ENCODE data around the gene EFCAB8.
"Not testable (repeated sequence)": the region's sequence is repeated elsewhere in the genome, so short reads cannot be mapped to it uniquely, and the experiment has no call there.

Gene EFCAB8

DNA sequence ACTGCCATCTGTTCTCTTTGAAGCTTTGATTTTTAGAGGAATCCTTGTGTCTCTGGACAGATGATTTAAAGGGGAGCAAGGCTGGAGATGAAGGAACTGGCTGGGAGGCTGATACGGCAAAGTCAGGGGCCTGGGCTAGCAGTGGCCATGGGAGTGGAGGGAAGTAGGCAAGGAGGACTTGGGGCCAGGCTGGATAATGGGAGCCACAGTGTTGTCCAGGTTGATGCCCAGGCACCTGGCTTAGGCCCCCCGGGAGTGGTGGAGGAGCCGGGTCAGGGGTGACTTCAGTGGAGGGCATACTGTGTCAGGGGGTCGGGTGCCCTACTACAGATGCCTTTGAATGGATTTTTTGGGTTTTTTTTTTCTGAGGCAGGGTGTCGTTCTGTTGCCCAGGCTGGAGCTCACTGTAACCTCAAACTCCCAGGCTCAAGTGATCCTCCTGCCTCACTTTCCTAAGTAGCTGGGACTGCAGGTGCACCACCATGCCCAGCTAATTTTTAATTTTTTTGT is 45.0 kb downstream of the EFCAB8 start:
- TF ChIP-seq, protein P1, sequence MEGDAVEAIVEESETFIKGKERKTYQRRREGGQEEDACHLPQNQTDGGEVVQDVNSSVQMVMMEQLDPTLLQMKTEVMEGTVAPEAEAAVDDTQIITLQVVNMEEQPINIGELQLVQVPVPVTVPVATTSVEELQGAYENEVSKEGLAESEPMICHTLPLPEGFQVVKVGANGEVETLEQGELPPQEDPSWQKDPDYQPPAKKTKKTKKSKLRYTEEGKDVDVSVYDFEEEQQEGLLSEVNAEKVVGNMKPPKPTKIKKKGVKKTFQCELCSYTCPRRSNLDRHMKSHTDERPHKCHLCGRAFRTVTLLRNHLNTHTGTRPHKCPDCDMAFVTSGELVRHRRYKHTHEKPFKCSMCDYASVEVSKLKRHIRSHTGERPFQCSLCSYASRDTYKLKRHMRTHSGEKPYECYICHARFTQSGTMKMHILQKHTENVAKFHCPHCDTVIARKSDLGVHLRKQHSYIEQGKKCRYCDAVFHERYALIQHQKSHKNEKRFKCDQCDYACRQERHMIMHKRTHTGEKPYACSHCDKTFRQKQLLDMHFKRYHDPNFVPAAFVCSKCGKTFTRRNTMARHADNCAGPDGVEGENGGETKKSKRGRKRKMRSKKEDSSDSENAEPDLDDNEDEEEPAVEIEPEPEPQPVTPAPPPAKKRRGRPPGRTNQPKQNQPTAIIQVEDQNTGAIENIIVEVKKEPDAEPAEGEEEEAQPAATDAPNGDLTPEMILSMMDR (conservative IDR thresholded peaks at IDR 0.05; ENCODE audit: low read length): no peak
- H3K4me3 ChIP-seq (ENCODE audit: low read length): no peak overlapping the region
- DNase-seq (ENCODE audit: low read depth): no peak

- not testable (repeated sequence) for H3K4me3 ChIP-seq (ENCODE audit: low read length); DNase-seq (ENCODE audit: low read depth)
These were observed 46.0 kb downstream of the EFCAB8 start for GRCh38 chr20:32904678-32905077.

DNA sequence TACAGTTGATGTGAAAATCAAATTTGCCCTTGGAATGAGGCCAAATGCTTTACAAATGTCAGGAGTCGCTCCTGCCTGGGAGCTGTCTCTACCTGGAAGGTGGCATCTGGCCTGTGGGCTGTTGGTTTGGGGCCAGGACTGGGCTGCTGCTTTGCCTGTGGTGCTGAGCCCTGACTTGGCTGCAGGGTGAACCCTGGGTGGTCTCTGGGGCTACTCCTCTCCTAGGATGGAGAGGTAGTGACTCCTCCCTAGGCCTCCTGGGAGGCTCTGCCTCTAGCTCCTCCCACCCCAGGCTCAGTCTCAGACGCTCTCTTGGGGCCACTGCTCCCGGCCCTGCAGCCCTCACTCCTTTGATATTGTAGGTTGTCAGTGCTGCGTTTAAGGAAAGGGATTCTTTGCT is 47.5 kb downstream of the EFCAB8 start:
- TF ChIP-seq, protein P1 (conservative IDR thresholded peaks at IDR 0.05; ENCODE audit: low read length): no peak
- H3K4me3 ChIP-seq (ENCODE audit: low read length): no peak overlapping the region
- no peak for DNase-seq (ENCODE audit: low read depth)

- DNase-seq (ENCODE audit: low read depth): no peak
- H3K4me3 ChIP-seq (ENCODE audit: low read length): no peak overlapping the region
- TF ChIP-seq, protein P1 (conservative IDR thresholded peaks at IDR 0.05; ENCODE audit: low read length): no peak
These were observed 48.3 kb downstream of the EFCAB8 start for GRCh38 chr20:32906871-32907495.

DNA sequence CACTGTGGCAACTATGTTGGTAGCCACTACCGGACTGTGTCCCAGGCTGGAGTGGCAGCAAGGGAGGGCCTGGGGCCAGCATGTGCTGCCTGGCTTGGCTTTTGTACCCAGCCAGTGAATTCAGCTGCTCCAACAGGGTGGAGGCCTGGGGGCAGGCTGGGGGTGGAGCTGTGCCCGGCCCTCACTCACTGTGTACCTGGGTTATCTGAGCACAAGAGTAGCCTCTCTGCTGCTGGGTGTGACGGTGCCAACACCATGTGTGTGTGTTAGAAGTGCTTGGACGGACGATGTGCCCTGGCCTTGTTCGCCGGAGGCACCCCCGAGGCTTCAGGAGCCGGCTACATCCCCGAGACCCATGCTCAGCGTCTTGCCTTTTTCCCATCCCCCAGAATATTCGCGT is 49.2 kb downstream of the EFCAB8 start:
- no peak overlapping the region for H3K4me3 ChIP-seq (ENCODE audit: low read length)
- DNase-seq (ENCODE audit: low read depth): no peak
- TF ChIP-seq, protein P1 (conservative IDR thresholded peaks at IDR 0.05; ENCODE audit: low read length): no peak

DNA sequence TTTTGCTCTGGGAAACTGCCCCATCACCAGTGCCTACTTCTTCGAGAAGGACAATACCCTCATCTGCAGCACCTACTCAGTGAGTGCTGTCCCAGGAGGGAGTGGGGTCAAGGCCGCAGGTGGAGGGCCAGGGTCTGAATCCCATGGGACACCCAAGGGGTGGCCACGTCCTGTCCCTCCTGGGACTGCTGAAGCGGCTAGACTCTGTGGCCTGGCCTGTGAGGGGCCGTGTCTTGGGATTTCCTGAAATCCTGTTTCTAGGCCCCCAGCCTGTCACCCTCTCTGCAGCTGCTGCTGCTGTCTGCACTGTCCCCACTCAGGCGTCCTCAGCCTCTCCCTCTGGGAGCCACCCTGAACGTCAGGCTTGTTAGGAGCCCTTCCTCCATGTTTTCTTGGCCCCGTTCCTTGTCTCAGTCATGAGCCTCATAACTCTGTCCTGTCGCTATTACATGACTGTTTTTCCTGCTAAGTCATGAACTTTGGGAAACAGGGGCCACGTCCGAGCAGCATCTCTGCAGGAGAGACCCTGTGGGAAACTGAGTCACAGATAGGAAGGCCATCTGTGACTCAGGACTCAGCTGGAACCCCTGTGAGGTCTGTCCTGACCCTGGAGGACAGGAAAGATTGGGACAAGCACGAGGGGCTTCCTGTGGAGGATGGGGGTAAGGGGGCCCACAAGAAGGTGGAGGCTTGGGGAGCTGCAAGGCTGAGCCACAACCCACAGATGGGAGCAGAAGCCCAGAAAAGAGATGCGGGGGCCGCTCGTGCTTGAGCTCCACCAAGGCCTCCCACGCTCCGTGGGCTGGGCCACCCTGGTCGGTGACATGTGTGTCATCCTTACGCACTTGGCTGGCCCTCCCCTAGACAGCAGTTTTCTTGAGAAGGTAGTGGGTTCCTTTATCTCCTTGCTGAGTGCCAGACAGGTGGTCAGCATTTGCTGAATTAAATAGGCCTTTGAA is 49.9 kb downstream of the EFCAB8 start:
- DNase-seq (ENCODE audit: low read depth): no peak
- H3K4me3 ChIP-seq (ENCODE audit: low read length): no peak overlapping the region
- TF ChIP-seq, protein P1 (conservative IDR thresholded peaks at IDR 0.05; ENCODE audit: low read length): no peak

- TF ChIP-seq, protein P1 (conservative IDR thresholded peaks at IDR 0.05; ENCODE audit: low read length): no peak
- DNase-seq (ENCODE audit: low read depth): no peak
These were observed 50.7 kb downstream of the EFCAB8 start for GRCh38 chr20:32909451-32909850.

More at GRCh38 chr20:32909451-32909850, 50.7 kb downstream of the EFCAB8 start:
- H3K4me3 ChIP-seq (ENCODE audit: low read length): no peak overlapping the region
